ENCODE data around the gene MAP4.
"Not testable (repeated sequence)": the region's sequence is repeated elsewhere in the genome, so short reads cannot be mapped to it uniquely, and the experiment has no call there.

Gene MAP4

GRCh38 chr3:47855461-47856383 lies 160.5 kb downstream of the MAP4 start:
- no peak for DNase-seq

- no peak for DNase-seq
Observed at GRCh38 chr3:47854720-47855455, 161.3 kb downstream of the MAP4 start.

GRCh38 chr3:47854267-47854666 lies 161.9 kb downstream of the MAP4 start:
- no peak for DNase-seq

GRCh38 chr3:47852604-47853602 lies 163.3 kb downstream of the MAP4 start:
- DNase-seq = no peak

- no peak for DNase-seq
Observed at GRCh38 chr3:47851888-47852603, 164.2 kb downstream of the MAP4 start.

GRCh38 chr3:47850564-47851410 lies 165.4 kb downstream of the MAP4 start:
- no peak for DNase-seq

GRCh38 chr3:47849699-47850563 lies 166.3 kb downstream of the MAP4 start:
- no peak for DNase-seq

GRCh38 chr3:47849186-47849698 lies 167.0 kb downstream of the MAP4 start:
- no peak for DNase-seq

GRCh38 chr3:47848599-47849117 lies 167.6 kb downstream of the MAP4 start:
- no peak for DNase-seq

- DNase-seq = no peak
Observed at GRCh38 chr3:47847801-47848518, 168.3 kb downstream of the MAP4 start.

GRCh38 chr3:47847260-47847659 lies 169.0 kb downstream of the MAP4 start:
- no peak for DNase-seq

GRCh38 chr3:47846880-47847248 lies 169.4 kb downstream of the MAP4 start:
- DNase-seq = no peak

GRCh38 chr3:47846186-47846879 lies 169.9 kb downstream of the MAP4 start:
- DNase-seq = no peak

- DNase-seq = no peak
Observed at GRCh38 chr3:47841786-47842349, 174.3 kb downstream of the MAP4 start.

- DNase-seq = no peak
Observed at GRCh38 chr3:47838503-47838902, 177.7 kb downstream of the MAP4 start.

GRCh38 chr3:47836986-47837385 lies 179.2 kb downstream of the MAP4 start:
- no peak for DNase-seq

- DNase-seq = not testable (repeated sequence)
Observed at GRCh38 chr3:47829482-47829881, 186.7 kb downstream of the MAP4 start.

GRCh38 chr3:47825590-47825989 lies 190.6 kb downstream of the MAP4 start:
- no peak for DNase-seq
